GM12892 (cell line): ENCODE data around the gene BCL10.

Experiments used
- POLR2A ChIP-seq: IDR thresholded peaks from 2 replicates; pipeline ENCODE4 v1.6.1; 2011; ENCODE audit warnings: low read depth, low read length, control low read depth
- POLR2AphosphoS5 ChIP-seq: IDR thresholded peaks from 2 replicates; pipeline ENCODE4 v1.6.1; 2011; ENCODE audit warnings: low read depth, low read length, control low read depth

DNA sequence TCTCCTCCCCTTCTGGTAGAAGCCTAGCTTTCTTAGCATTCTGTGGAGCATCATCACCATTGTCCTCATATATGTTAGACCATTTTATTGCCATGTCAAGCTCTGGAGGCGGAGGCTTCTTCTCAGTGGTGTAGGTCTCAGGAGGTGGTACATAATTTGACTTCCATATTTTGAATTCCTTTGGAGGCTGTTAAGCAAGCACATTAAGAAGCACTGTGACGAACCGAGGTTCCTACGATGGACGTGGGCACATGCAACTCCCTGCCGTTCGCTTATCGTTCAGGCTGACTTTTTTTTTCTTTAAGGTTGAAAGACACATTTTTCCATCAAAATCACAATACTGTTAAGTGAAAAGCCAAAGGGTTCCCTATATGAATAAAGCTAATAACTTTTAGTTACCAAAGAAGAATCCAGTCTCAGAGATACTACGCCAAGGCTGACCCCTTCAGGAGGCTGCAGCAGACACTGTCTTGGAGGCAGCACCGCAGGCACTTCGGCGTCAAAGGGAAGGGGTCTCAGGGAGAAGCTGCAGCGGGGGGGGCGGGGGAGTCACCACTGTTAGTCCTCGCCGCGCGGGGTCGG, 17.8 kb downstream of the BCL10 start:
- no peak for TF ChIP-seq POLR2A
- TF ChIP-seq POLR2AphosphoS5, result no peak
